ENCODE results near the gene CDH4. TPM values are rescaled to one million over a fixed set of nuclear protein-coding genes. Genes with fewer than 3 reads are reported as not detected.

The CDH4 gene
- total RNA-seq, 1 donor from 2014 or later: 0.17 TPM

DNA sequence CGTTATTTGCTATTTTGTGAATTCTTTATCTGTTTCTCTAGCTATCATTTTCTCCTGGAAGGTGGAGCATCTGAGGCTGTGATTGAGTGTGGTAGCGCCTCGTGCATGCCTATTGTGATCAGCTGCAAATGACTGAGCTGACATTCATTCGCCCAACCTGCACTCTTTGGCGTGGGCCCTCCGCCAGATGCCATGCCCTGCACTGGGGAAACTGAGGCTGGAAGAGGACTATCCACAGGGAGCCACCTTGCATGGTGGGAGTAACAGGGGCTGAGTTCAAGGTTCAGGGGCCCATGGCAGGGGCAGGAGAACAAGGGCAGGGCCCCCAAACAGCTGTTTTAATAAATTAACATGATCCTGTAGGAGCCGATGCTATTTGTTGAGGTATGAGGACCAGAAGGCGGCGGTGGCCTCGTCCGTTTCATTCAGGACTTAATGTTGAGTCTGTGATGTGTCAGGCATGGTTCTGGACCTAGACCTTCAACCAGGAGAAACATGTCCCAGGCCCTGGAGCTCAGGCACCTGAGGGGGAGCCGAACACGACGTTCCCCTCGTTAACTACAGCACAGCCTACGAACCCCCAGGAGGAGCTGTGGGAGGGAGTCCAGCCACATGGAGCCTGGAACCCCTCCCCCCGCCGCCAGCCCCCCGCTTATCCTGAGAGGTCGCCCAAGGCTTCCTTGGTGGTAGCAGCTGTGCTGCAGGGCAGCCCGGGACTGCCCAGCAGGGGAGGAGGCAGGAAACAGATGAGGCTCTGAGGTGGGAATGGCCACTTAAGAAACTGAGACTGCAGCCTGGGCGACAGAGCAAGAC is 242.9 kb downstream of the CDH4 start:
- no peak for DNase-seq

DNA sequence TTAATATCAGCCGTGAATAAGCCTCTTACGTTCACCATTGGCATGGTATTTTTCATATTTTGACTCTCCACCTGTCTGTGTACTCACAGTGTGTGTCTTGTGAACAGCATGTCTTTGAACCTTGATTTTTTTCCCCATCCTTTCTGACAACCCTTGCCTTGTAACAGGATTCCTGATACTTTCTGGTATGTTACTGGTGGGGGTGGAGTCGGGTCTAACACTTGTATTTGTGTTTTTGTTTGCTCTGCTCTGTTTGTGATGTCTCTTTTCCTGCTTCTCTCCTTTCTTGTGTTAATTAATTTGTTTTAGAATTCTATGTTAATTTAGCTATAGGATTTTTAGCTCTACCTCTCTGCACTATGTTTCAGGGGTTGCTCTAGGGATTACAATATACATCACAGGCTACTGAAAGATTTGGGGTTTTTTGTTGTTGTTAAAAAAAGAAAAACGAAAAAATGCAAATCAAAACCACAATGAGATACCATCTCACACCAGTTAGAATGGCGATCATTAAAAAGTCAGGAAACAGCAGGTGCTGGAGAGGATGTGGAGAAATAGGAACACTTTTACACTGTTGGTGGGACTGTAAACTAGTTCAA is 245.1 kb downstream of the CDH4 start:
- DNase-seq: no peak

DNA sequence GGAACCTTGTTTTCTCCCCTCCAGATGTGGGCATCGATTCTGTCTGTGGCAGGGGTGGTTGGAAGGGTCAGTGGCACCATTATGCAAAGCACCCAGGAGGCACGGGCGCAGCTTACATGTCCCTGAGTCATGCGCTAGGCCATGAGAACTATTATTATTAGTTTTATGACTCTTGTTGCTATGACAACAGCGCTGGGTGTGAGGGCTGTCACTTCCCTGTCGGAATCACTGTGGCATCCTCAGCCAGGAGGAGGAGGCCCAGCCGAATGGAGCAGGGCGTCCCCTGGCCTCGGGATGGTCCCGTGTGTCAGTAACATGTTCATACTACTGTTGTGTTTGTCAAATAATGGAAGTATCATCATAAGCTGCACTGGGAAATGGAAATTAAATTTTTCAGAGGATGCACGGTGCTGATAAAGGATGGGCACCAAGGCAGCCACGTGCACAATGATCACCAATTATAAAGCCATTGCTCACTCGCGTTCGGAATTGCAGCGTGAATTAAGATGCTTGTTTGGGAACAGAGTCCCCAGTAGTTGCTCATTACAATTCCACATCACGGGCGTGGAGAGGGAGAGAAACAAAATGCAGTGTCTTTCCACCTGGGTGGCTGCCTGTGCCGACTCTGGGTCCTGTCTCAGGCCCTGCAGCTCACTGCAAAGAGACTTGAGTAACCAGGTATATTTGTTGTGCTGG is 247.9 kb downstream of the CDH4 start:
- no peak for DNase-seq

DNA sequence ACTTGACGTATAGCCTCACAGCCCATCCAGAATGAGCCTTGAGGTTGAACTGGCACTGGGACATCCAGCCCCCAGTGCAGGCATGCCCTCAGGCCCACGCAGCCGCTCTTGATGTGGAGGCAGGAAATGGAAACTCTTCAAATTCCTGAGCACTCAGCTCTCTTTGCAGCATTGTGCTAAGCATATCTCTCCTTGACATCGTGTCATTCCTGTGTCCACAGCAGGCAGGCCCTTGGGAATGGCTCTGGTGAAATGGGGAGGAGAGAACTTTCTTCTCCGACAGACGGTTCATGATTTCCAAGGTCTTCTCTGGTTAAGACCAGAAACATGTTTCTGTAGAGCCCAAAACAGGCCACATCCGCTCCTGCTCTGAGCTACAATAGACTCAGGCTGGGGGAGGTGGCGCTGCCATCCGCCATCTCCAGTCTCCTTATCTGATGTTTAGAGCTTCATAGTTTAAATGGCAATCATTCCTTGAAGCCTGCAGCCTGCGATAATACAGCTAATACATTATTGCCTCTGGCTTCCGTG is 248.8 kb downstream of the CDH4 start:
- DNase-seq: no peak

GRCh38 chr20:61502433-61502832 is 250.4 kb downstream of the CDH4 start:
- no peak for DNase-seq

DNA sequence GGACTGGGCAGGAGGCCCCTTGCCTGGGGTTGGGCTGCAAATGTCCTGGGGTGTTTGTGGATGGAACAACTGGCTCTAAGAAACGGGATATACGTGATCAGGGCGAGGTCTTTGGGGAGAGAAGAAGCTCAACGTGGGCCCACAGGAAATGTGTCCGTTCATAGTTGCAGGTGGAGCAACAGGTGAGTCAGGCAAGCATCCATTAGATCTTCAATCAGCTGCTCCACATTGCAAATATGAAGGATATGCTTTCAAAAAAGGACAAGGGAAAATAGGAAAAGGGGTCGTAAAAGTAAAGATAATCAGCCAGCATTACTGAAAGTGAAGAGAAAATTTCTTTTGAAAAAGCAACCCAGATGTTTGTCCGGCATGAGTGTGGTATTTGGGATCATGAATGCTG is 251.0 kb downstream of the CDH4 start:
- DNase-seq: no peak

GRCh38 chr20:61505508-61505907 is 253.4 kb downstream of the CDH4 start:
- DNase-seq: no peak

- no peak for DNase-seq
Measured at GRCh38 chr20:61507778-61508177, 255.7 kb downstream of the CDH4 start.

GRCh38 chr20:61508301-61509096 is 256.4 kb downstream of the CDH4 start:
- DNase-seq: no peak

DNA sequence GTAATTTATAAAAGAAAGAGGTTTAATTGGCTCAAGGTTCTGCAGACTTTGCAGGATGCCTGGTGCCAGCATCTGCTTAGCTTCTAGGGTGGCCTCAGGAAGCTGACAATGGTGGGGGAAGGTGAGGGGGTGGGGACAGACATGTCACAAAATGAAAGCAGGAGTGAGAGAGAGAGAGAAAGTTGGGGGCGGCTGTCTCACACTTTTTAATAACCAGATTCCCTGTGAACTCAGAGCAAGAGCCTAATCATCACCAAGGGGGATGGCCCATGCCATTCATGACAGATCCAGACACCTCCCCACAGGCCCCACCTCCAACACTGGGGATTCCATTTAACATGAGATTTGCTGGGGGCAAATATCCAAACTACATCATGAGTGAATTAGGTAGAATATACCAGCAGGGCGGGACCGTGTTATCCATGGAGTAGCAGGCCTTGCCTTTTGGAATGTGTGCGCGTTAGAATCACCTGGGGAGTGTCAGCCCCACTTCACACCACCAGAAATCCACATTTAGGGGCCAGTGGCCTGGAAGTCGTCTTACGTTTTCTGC is 258.8 kb downstream of the CDH4 start:
- no peak for DNase-seq

DNA sequence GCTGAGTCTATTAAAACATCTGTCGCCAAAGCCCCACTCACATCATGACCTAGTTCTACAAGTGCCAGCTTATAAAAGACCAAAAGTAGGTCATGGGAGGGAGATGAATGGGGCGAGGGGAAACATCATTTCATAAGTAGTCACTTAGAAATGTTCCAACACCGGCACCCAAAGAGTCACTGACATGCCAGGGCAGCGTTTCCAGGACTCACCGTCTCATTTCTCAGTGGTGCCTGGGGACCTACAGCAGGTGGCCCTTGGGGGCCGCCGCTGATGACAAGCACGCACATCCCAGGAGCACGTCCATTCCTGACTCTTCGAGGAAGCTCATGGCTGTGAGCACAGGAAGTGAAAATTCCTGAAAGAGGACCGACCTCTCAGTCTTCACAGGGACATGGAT is 260.4 kb downstream of the CDH4 start:
- no peak for DNase-seq

GRCh38 chr20:61513124-61514017 is 261.3 kb downstream of the CDH4 start:
- no peak for DNase-seq

GRCh38 chr20:61514018-61514365 is 261.9 kb downstream of the CDH4 start:
- no peak for DNase-seq

DNA sequence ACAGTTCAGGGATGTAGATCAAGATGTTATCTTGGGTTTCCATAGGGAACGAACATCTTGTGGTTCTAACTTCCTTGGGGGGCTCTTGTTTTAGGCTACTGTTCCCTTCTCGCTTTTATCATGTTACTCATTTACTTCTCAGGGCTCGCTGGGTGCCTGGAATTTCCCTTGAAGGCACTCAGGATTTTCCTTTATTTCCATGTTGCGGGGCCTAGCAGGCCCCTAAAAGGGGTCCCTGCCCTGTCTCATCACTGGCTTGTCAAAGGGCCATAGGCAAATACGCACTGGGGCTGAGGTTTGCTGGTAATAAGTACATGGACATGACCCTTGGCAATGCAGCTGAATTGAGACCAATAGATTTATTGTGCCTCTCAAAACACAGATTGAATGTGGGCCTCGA is 262.3 kb downstream of the CDH4 start:
- DNase-seq: no peak

- DNase-seq: no peak
Measured at GRCh38 chr20:61514805-61515505, 262.9 kb downstream of the CDH4 start.

DNA sequence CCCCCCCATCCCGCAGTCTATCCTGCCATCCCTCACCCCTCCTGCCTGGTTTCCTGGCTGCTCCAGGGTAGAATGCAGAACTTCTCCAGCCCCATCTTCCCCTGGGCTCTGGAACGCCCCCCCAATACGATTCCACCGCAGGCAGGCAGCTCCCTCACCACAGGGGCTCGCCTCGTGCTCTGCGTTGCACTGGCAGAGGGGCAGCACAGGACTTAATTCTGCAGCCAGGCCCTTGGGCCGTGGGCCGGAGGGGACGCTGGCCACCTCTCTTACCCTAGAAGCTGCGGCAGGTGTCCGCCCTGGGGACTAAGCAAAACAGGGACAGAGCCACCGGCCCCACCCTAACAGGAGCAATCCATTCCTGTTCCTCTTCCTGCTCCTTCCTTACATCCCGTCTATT is 263.9 kb downstream of the CDH4 start:
- DNase-seq: no peak

GRCh38 chr20:61516346-61517208 is 264.5 kb downstream of the CDH4 start:
- no peak for DNase-seq

DNA sequence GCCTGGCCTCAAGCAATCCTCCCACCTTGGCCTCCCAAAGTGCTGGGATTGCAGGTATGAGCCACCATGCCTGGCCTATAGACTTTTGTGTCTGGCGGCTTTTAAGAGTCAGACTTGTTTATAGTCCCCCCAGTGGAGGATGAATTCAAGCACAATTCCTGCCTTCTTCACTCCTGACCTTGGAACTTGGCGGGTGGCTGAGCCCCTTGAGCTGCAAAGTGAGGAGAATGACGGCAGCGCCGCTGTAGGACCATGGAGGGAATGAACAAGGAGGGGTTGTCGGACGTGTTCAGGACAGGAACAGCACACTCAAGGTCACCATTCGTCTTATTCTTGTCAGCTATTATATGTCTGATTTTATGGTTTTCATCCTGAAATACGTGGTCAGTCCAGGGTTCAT is 265.4 kb downstream of the CDH4 start:
- DNase-seq: no peak

- no peak for DNase-seq
Measured at GRCh38 chr20:61518424-61518951, 266.4 kb downstream of the CDH4 start.

DNA sequence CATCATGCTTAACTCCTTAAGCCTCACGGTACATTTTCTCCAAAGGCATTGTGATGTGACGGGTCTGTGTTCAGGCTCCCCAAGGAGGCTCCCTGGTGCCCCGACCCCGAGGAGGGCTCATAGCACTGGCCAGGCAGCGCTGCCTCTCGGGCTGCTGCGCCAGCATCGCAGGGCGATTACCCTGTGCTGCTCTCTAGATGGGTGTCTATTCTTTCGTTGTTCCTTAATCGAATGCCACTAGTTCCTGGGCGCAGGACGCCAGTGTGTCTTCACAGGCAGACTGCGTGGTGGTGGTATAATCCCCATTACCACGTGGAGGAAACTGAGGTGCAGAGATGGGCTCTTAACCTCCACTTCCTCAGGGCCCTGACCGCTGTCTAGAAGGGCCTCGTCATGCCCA is 267.4 kb downstream of the CDH4 start:
- no peak for DNase-seq

Measured in dermis blood vessel endothelial cell (primary cell).